BLaER1 (cell line): ENCODE data around the gene LTA4H.

Experiments used
- H3K27ac ChIP-seq: shearing (Covaris generic); formaldehyde crosslinking; 2 replicates; pipeline ENCODE4 v1.8.1; 2022
- H3K27me3 ChIP-seq: shearing (Covaris generic); formaldehyde crosslinking; 2 replicates; pipeline ENCODE4 v1.8.1; 2022
- H3K36me3 ChIP-seq: shearing (Covaris generic); formaldehyde crosslinking; 2 replicates; pipeline ENCODE4 v1.8.1; 2022
- H3K4me1 ChIP-seq: shearing (Covaris generic); formaldehyde crosslinking; 2 replicates; pipeline ENCODE4 v1.8.1; 2022
- H3K4me2 ChIP-seq: shearing (Covaris generic); formaldehyde crosslinking; 2 replicates; pipeline ENCODE4 v1.8.1; 2022
- H3K4me3 ChIP-seq: shearing (Covaris generic); formaldehyde crosslinking; 2 replicates; pipeline ENCODE4 v1.8.1; 2022
- H3K9ac ChIP-seq: shearing (Covaris generic); formaldehyde crosslinking; 2 replicates; pipeline ENCODE4 v1.8.1; 2022
- H3K9me3 ChIP-seq: shearing (Covaris generic); formaldehyde crosslinking; 2 replicates; pipeline ENCODE4 v1.8.1; 2022
- H4K20me1 ChIP-seq: shearing (Covaris generic); formaldehyde crosslinking; 2 replicates; pipeline ENCODE4 v1.8.1; 2022
- Cebpa-rat ChIP-seq: shearing (Covaris generic); IDR thresholded peaks from 2 replicates; pipeline ENCODE4 v1.8.1; 2022

The LTA4H gene

DNA sequence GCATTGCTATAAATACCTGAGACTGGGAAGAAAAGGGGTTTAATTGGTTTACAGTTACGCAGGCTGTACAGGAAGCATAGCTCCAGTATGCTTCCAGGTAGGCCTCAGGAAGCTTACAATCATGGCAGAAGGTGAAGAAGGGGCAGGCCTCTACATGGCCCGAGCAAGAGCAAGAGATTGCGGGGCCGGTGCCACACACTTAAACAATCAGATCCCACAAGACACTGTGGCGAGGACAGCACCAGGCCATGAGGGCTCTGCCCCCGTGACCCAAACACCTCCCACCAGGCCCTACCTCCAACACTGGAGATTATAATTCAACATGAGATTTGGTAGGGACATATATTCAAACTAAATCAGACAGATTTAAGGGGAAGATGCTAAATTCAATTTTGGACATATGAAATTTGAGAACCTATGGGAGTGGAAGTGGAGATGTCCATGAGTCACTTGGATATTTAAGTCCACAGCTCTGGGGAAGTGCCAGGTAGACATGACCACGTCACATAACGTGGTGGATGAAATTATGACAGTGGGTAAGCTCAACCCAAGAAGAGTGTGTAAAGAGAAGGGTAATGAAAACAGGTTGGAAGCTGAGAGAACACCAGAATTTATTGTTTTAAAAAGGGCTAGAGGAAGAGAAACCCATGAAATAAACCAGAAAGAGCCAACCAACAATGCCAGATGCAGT is 1.5 kb upstream of the LTA4H start:
- H3K27ac ChIP-seq: no peak overlapping the region
- H4K20me1 ChIP-seq: peaks cover 11% of the 10 kb centered on the region; the same call in 1 of the 2 replicates
- H3K9ac ChIP-seq: no peak overlapping the region
- no peaks in the 10 kb centered on the region for H3K9me3 ChIP-seq
- no peak for TF ChIP-seq Cebpa-rat
- no peak overlapping the region for H3K4me3 ChIP-seq
- H3K4me2 ChIP-seq: 0 out of 2 replicates have a peak overlapping the region, but pooled peaks have one; percentile 64
- H3K4me1 ChIP-seq: peaks cover 27% of the 10 kb centered on the region
- H3K27me3 ChIP-seq: no peaks in the 10 kb centered on the region; the same call in 1 of the 2 replicates
- H3K36me3 ChIP-seq: no peaks in the 10 kb centered on the region

DNA sequence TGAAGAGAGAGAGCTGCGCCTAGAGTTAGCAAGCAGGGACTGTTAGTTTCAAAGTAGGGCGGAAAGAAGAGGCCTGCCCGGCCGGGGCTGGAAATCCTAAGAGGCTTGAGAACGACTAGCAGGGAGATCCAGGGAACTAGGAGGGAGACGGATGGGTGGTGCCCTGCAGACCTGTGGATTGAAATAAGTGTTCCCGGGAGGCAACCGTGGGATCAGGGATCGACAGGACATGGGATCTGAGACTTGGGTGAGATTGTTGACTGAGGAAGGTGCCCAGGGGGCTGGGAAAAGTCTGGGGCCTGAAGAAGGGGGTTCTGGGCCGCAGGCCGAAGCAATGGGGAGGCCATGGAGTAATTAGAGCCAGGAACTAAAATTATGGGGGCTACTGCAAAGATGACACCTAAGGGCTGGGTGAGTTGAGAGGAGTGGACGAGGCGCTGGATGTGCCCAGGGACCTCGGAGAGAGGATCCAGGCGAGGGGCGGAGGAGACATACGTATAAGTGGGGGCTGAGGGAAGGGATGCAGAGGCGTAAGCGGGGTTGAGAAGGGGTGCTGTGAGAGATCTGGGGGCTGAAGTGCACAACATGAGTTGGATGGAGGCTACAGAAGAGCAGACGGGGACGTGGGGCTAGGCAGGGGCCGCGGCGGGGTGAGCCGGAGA is 635 bp downstream of the LTA4H start:
- Histone ChIP-seq H3K27me3 (no peaks in the 10 kb centered on the region; the same call in 1 of the 2 replicates), H3K4me1 (peaks cover 22% of the 10 kb centered on the region), H3K4me3 (peak overlapping the region; percentile 98), H3K9me3 (no peaks in the 10 kb centered on the region), H3K4me2 (peak overlapping the region; percentile 97), H4K20me1 (peaks cover 16% of the 10 kb centered on the region; the same call in 1 of the 2 replicates), H3K9ac (peak overlapping the region; percentile 89), H3K36me3 (no peaks in the 10 kb centered on the region), H3K27ac (peak overlapping the region; percentile 77)
- no peak for TF ChIP-seq Cebpa-rat

DNA sequence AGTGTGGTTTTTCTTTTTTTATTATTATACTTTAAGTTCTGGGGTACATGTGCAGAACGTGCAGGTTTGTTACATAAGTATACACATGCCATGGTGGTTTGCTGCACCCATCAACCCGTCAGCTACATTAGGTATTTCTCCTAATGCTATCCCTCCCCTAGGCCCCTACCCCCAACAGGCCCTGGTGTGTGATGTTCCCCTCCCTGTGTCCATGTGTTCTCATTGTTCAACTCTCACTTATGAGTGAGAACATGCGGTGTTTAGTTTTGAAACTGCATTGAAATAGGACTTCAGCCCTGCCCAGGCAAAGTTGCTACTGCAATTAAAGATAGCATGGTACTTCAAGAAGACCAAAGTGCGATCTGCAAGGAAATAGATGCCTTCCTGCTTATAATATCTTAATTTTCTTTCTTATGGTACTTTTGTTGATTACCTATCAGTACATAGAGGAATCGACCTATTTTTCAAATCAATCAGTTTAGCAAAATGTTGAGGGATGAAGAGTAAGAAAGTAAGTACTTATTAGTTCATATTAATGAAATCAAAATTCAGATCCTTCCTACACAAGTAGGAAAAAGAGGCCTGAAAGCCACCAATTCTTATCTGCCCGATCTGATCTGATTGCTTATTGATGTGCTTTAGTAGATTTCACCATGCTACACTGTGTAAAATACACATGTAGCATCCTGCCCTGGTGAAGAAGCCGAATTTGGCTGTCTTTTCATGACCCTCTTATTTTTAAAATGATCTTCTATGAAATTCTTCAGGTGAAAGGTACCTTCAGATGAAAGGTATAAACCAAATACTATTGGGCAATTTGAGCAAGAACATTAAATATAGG is 1.6 kb downstream of the LTA4H start:
- H3K27ac ChIP-seq: no peak overlapping the region
- peak overlapping the region; percentile 98 for H3K4me3 ChIP-seq

DNA sequence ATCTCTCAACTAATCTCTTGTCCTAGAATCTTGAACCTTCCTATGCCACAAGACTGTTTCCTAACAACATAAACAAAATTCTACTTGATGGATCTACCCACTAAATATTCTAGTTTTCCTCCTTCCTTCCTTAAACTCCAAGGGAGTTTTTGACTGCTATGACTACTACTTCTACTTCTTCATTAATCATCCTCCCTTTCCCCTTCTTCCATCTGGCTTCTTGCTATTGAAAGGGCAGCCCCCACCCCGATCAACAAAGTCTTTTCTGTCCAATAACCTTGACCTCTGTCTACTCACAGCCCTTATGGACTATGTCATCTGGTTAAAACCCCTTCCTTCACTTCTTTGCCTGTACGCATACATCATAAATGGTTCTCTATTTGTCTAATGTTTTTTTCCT is 5.6 kb downstream of the LTA4H start:
- peaks cover 29% of the 10 kb centered on the region for H3K36me3 ChIP-seq
- peaks cover 14% of the 10 kb centered on the region for H3K4me1 ChIP-seq
- H3K9ac ChIP-seq: no peak overlapping the region
- H3K4me2 ChIP-seq: no peak overlapping the region
- peaks cover 16% of the 10 kb centered on the region; the same call in 1 of the 2 replicates for H4K20me1 ChIP-seq
- H3K4me3 ChIP-seq: no peak overlapping the region
- no peaks in the 10 kb centered on the region for H3K9me3 ChIP-seq
- H3K27ac ChIP-seq: no peak overlapping the region
- no peak for TF ChIP-seq Cebpa-rat
- no peaks in the 10 kb centered on the region; the same call in 1 of the 2 replicates for H3K27me3 ChIP-seq

More for the DNA sequence above, 1.6 kb downstream of the LTA4H start:
- no peak overlapping the region for H3K9ac ChIP-seq
- H3K4me2 ChIP-seq: peak overlapping the region; percentile 97
- peaks cover 22% of the 10 kb centered on the region for H3K4me1 ChIP-seq
- H4K20me1 ChIP-seq: peaks cover 16% of the 10 kb centered on the region; the same call in 1 of the 2 replicates
- TF ChIP-seq Cebpa-rat: no peak
- no peaks in the 10 kb centered on the region for H3K36me3 ChIP-seq
- H3K27me3 ChIP-seq: no peaks in the 10 kb centered on the region; the same call in 1 of the 2 replicates
- no peaks in the 10 kb centered on the region for H3K9me3 ChIP-seq

DNA sequence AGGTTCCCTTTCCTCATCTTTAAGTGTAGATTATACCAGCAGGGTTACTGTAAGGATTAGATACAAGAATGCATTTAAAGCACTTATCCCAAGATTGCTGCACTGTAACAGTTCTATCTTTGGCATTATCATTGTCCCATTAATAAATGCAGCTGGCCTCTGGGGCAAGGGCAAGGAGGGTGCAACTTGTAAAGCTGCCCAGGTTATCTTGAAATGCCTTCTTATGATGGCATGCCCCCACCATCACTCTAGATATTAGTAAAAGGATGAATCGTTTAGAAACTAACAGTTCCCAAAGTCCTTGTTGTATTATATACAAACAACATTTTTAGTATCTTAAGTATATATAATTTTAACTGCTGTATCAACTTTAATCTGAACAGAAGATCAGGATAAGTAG is 6.8 kb downstream of the LTA4H start:
- H3K27ac ChIP-seq: no peak overlapping the region

DNA sequence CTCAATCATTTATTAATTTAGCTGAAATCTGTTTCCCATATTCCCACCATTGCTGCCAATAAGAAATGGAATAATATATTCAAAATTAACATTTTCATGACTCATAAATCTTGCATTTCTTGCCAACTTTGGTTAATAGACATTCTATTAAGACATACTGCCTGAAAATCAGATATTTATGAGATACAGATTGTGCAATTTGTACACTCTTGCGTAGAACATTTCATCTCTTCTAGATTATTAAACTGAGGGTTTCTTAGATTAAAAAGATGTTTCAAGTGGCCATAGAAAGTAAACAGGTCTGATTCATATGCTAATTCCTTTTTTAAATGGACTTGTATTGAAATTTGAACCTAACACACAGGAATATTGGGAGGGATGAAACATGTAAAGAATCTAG is 9.1 kb downstream of the LTA4H start:
- no peak overlapping the region for H3K9ac ChIP-seq
- peaks cover 61% of the 10 kb centered on the region for H3K36me3 ChIP-seq

More for the DNA sequence above, 6.8 kb downstream of the LTA4H start:
- no peak for TF ChIP-seq Cebpa-rat
- peaks cover 16% of the 10 kb centered on the region; the same call in 1 of the 2 replicates for H4K20me1 ChIP-seq
- H3K27me3 ChIP-seq: no peaks in the 10 kb centered on the region; the same call in 1 of the 2 replicates
- H3K4me2 ChIP-seq: no peak overlapping the region
- H3K4me3 ChIP-seq: no peak overlapping the region
- H3K4me1 ChIP-seq: peaks cover 2% of the 10 kb centered on the region; the same call in 1 of the 2 replicates
- H3K36me3 ChIP-seq: peaks cover 42% of the 10 kb centered on the region
- no peak overlapping the region for H3K9ac ChIP-seq
- no peaks in the 10 kb centered on the region for H3K9me3 ChIP-seq

DNA sequence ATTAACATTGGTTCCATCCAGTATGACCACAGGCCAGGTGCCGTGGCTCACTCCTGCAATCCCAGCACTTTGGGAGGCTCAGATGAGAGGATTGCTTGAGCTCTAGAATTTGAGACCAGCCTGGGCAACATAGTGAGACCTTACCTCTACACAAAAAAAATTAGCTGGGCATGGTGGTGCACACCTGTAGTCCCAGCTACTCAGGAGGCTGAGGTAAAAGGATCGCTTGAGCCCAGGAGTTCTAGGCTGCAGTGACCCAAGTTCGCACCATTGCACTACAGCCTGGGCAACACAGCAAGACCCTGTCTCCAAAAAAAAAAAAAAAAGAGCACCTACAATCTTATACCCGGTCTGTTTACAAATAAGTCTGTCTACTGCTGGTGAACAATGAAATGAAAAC is 9.9 kb downstream of the LTA4H start:
- no peaks in the 10 kb centered on the region for H3K27me3 ChIP-seq
- no peak overlapping the region for H3K9ac ChIP-seq
- H3K4me2 ChIP-seq: no peak overlapping the region
- H3K9me3 ChIP-seq: no peaks in the 10 kb centered on the region
- peaks cover 5% of the 10 kb centered on the region; the same call in 1 of the 2 replicates for H3K4me1 ChIP-seq
- H3K36me3 ChIP-seq: peaks cover 62% of the 10 kb centered on the region
- H4K20me1 ChIP-seq: no peaks in the 10 kb centered on the region
- no peak overlapping the region for H3K27ac ChIP-seq
- H3K4me3 ChIP-seq: no peak overlapping the region
- no peak for TF ChIP-seq Cebpa-rat

More for the DNA sequence above, 9.1 kb downstream of the LTA4H start:
- TF ChIP-seq Cebpa-rat: no peak
- H3K27me3 ChIP-seq: no peaks in the 10 kb centered on the region
- H4K20me1 ChIP-seq: no peaks in the 10 kb centered on the region
- no peak overlapping the region for H3K4me2 ChIP-seq
- H3K9me3 ChIP-seq: no peaks in the 10 kb centered on the region
- H3K4me1 ChIP-seq: no peaks in the 10 kb centered on the region
- H3K4me3 ChIP-seq: no peak overlapping the region
- no peak overlapping the region for H3K27ac ChIP-seq

DNA sequence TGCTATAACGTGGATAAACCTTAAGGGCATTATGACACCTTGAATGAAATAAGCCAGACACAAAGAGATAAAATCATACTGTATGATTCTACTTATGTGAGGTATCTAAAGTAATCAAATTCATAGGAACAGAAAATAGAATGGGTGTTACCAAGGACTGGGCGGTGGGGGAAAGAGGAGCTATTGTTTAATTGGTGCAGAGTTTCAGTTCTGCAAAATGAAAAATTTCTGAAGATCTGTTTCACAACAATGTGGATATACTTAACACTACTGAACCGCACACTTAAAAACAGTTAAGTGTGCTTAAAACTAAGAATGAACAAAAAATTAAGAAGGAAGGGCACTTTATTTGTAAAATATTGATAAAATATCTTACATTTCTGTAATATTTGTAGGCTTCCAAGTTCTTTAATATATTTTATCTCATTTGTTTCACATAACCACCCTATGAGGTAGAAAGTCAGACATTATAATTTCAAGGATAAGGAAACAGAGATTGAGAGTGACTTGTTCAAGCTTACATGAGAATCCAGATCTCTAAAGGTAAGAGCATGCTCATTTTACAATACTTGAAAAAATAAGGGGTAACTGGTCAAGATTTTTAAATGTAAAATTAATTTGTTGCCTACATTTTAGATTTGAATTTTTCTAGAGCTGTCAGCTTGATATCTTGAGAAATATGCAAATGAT is 14.9 kb downstream of the LTA4H start:
- peaks cover 11% of the 10 kb centered on the region; the same call in 1 of the 2 replicates for H3K4me1 ChIP-seq
- TF ChIP-seq Cebpa-rat: no peak
- no peaks in the 10 kb centered on the region for H3K27me3 ChIP-seq
- H3K9me3 ChIP-seq: no peaks in the 10 kb centered on the region
- H3K36me3 ChIP-seq: peaks cover 68% of the 10 kb centered on the region
- no peak overlapping the region for H3K4me3 ChIP-seq
- H4K20me1 ChIP-seq: no peaks in the 10 kb centered on the region
- H3K9ac ChIP-seq: no peak overlapping the region
- no peak overlapping the region for H3K27ac ChIP-seq
- H3K4me2 ChIP-seq: peak overlapping the region; percentile 0; the same call in 1 of the 2 replicates

DNA sequence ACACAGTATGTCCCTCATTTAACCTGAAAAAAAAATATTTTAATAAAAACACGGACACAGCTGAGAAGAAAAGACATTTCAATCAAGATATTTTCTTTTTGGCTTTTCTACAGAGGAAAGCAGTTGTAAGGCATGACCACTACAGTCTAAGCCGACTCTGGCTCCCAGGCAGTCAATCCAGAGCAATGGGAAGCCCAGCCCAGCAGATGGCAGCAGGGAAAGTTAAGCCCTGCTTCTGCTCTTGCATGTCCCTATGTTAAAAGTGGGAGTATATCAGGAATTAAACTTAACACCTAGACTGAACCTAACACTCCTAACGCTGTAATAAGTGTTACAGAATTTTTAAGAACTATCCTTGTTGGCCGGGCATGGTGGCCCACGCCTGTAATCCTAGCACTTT is 19.7 kb downstream of the LTA4H start:
- H3K36me3 ChIP-seq: peaks cover 69% of the 10 kb centered on the region
- peaks cover 8% of the 10 kb centered on the region; the same call in 1 of the 2 replicates for H3K4me1 ChIP-seq
- H3K27me3 ChIP-seq: no peaks in the 10 kb centered on the region
- no peak overlapping the region for H3K27ac ChIP-seq
- no peak for TF ChIP-seq Cebpa-rat
- H3K9ac ChIP-seq: no peak overlapping the region
- no peak overlapping the region for H3K4me3 ChIP-seq
- H4K20me1 ChIP-seq: no peaks in the 10 kb centered on the region
- H3K4me2 ChIP-seq: no peak overlapping the region
- no peaks in the 10 kb centered on the region for H3K9me3 ChIP-seq
